H1 (cell line): ENCODE results near the gene LRP1. TPM values are rescaled to one million over a fixed set of nuclear protein-coding genes. Genes with fewer than 3 reads are reported as not detected.

Experiments
- CTCF ChIA-PET: fragments of 300-600 bp; sonication (Branson Sonifier 250); formaldehyde crosslinking; loops from one replicate; lab custom pipeline; 2021; ENCODE audit not compliant: partially characterized antibody; lab: Charles Lee
- POLR2A ChIA-PET: fragments of 300-600 bp; sonication (Branson Sonifier 250); formaldehyde crosslinking; loops from one replicate; lab custom pipeline; 2021; ENCODE audit warnings: inconsistent platforms; ENCODE audit not compliant: partially characterized antibody; lab: Charles Lee
- DNase-seq, 2 experiments: peaks; one replicate each; pipeline versions ENCODE4 v3.0.0 to v3.0.0-alpha.2; 2010 to 2022; ENCODE audit warnings: low spot score in 2 of 2, low read depth in 1 of 2, mixed read lengths in 1 of 2
- FAIRE-seq: peaks from 2 replicates; lab custom pipeline; 2011; peaks lifted over from hg19 to GRCh38; lab: Jason Lieb, UNC
- H2AFZ ChIP-seq: 2 replicates; pipeline ENCODE4 v1.8.1; 2012; ENCODE audit warnings: low read length, inconsistent platforms
- H2AK5ac ChIP-seq: 2 replicates; pipeline ENCODE4 v1.6.1; 2013; ENCODE audit warnings: low read depth, low read length
- H2BK120ac ChIP-seq: replicated peaks from 2 replicates; pipeline ENCODE3; 2013; ENCODE audit warnings: low read depth, low read length, inconsistent platforms
- H2BK12ac ChIP-seq: 2 replicates; pipeline ENCODE4 v1.6.1; 2013; ENCODE audit warnings: low read depth, low read length
- H2BK15ac ChIP-seq: 2 replicates; pipeline ENCODE4 v1.6.1; 2013; ENCODE audit warnings: low read length
- H2BK20ac ChIP-seq: 2 replicates; pipeline ENCODE4 v1.6.1; 2013; ENCODE audit warnings: low read length
- H2BK5ac ChIP-seq: 2 replicates; pipeline ENCODE4 v1.6.1; 2013; ENCODE audit warnings: low read depth, low read length
- H3K14ac ChIP-seq: 2 replicates; pipeline ENCODE4 v1.6.1; 2013; ENCODE audit warnings: inconsistent platforms; ENCODE audit not compliant: insufficient read length
- H3K18ac ChIP-seq: 2 replicates; pipeline ENCODE4 v1.6.1; 2013; ENCODE audit warnings: low read length; ENCODE audit errors: extremely low read depth
- H3K23ac ChIP-seq: 2 replicates; pipeline ENCODE4 v1.6.1; 2013; ENCODE audit warnings: inconsistent platforms; ENCODE audit not compliant: insufficient read length
- H3K23me2 ChIP-seq: 2 replicates; pipeline ENCODE4 v1.6.1; 2013; ENCODE audit warnings: low read depth, low read length
- H3K27ac ChIP-seq: 2 replicates; pipeline ENCODE4 v1.6.1; 2011; ENCODE audit warnings: low read depth, low read length, inconsistent platforms
- H3K27me3 ChIP-seq, 4 experiments: replicated peaks in 1 of 4; 1 replicate in 1 of 4; 2 replicates in 3 of 4; pipeline versions ENCODE4 v1.6.1 to v1.8.1; 2011 to 2013; ENCODE audit warnings: low read length in 3 of 4, mild to moderate bottlenecking in 3 of 4, inconsistent platforms in 2 of 4, mixed read lengths in 2 of 4, moderate library complexity in 1 of 4; ENCODE audit not compliant: control insufficient read depth in 3 of 4, insufficient read depth in 3 of 4; ENCODE audit errors: extremely low read depth in 1 of 4
- H3K36me3 ChIP-seq, 4 experiments: 2 replicates each; pipeline versions ENCODE4 v1.6.1 to v1.8.1; 2011 to 2013; ENCODE audit warnings: mild to moderate bottlenecking in 4 of 4, low read length in 3 of 4, moderate library complexity in 2 of 4, control low read depth in 1 of 4, inconsistent platforms in 1 of 4; ENCODE audit not compliant: insufficient read depth in 4 of 4, control insufficient read depth in 2 of 4
- H3K4ac ChIP-seq: replicated peaks from 2 replicates; pipeline ENCODE3; 2013; ENCODE audit warnings: low read length, low read depth, mixed read lengths, inconsistent platforms; ENCODE audit not compliant: insufficient read length
- H3K4me1 ChIP-seq, 4 experiments: replicated peaks in 1 of 4; 1 replicate in 1 of 4; 2 replicates in 3 of 4; pipeline versions ENCODE4 v1.6.1 to v1.8.1; 2011 to 2013; ENCODE audit warnings: low read length in 3 of 4, inconsistent platforms in 2 of 4, mixed read lengths in 1 of 4; ENCODE audit not compliant: insufficient read depth in 4 of 4, control insufficient read depth in 3 of 4
- H3K4me2 ChIP-seq, 2 experiments: 2 replicates each; pipeline versions ENCODE4 v1.6.1 to v1.8.1; 2011 to 2013; ENCODE audit warnings: low read depth in 2 of 2, low read length in 2 of 2, control low read depth in 1 of 2, inconsistent platforms in 1 of 2, mild to moderate bottlenecking in 1 of 2; ENCODE audit not compliant: insufficient read depth in 1 of 2
- H3K4me3 ChIP-seq, 4 experiments: fragments of 200-600, 300-600 bp in 1 of 4; sonication (generic), shearing (Covaris generic), sonication (Bioruptor Twin) in 1 of 4; 2 replicates each; pipeline versions ENCODE4 v1.5.1 to v1.8.1; 2011 to 2016; ENCODE audit warnings: low read length in 4 of 4, low read depth in 3 of 4, control low read depth in 2 of 4, inconsistent platforms in 2 of 4, mild to moderate bottlenecking in 2 of 4, mixed read lengths in 1 of 4, moderate library complexity in 1 of 4; ENCODE audit not compliant: insufficient read depth in 2 of 4; ENCODE audit errors: extremely low read depth in 1 of 4
- H3K56ac ChIP-seq: replicated peaks from 2 replicates; pipeline ENCODE3; 2013; ENCODE audit warnings: low read depth, mild to moderate bottlenecking, mixed read lengths, low read length, inconsistent platforms; ENCODE audit not compliant: insufficient read length
- H3K79me1 ChIP-seq: 2 replicates; pipeline ENCODE4 v1.6.1; 2013; ENCODE audit warnings: low read depth, low read length, control low read depth
- H3K79me2 ChIP-seq, 2 experiments: 2 replicates each; pipeline versions ENCODE4 v1.6.1 to v1.8.1; 2012 to 2013; ENCODE audit warnings: low read length in 2 of 2, mild to moderate bottlenecking in 2 of 2, inconsistent platforms in 1 of 2; ENCODE audit not compliant: insufficient read depth in 2 of 2, control insufficient read depth in 1 of 2
- H3K9ac ChIP-seq, 4 experiments: replicated peaks in 1 of 4; 1 replicate in 1 of 4; 2 replicates in 3 of 4; pipeline versions ENCODE4 v1.6.1 to v1.8.1; 2011 to 2013; ENCODE audit warnings: low read depth in 3 of 4, low read length in 3 of 4, control low read depth in 2 of 4, mild to moderate bottlenecking in 2 of 4, moderate library complexity in 2 of 4, inconsistent platforms in 1 of 4; ENCODE audit errors: extremely low read depth in 1 of 4
- H3K9me3 ChIP-seq, 2 experiments: 2 replicates each; pipeline versions ENCODE4 v1.6.1 to v1.8.1; 2012 to 2013; ENCODE audit warnings: mild to moderate bottlenecking in 2 of 2, moderate library complexity in 2 of 2, control low read depth in 1 of 2, inconsistent platforms in 1 of 2, low read depth in 1 of 2, low read length in 1 of 2, mixed read lengths in 1 of 2; ENCODE audit not compliant: insufficient read depth in 2 of 2
- H4K20me1 ChIP-seq, 2 experiments: replicated peaks in 1 of 2; 2 replicates each; pipeline versions ENCODE3 to v1.8.1; 2011 to 2013; ENCODE audit warnings: inconsistent platforms in 2 of 2, low read length in 2 of 2, mild to moderate bottlenecking in 1 of 2; ENCODE audit not compliant: insufficient read depth in 2 of 2, control insufficient read depth in 1 of 2
- H4K5ac ChIP-seq: 2 replicates; pipeline ENCODE4 v1.6.1; 2013; ENCODE audit warnings: low read length, low read depth, mixed read lengths, inconsistent platforms; ENCODE audit not compliant: insufficient read length
- H4K8ac ChIP-seq: 2 replicates; pipeline ENCODE4 v1.8.0; 2013; ENCODE audit warnings: mild to moderate bottlenecking, moderate library complexity, low read length, inconsistent platforms; ENCODE audit not compliant: insufficient read depth; ENCODE audit errors: extremely low read depth
- H4K91ac ChIP-seq: replicated peaks from 2 replicates; pipeline ENCODE3; 2013; ENCODE audit warnings: low read length, mixed read lengths, inconsistent platforms; ENCODE audit not compliant: insufficient read length
- PHF8 ChIP-seq: fragments of 200-600 bp; sonication (generic); conservative IDR thresholded peaks from 2 replicates; pipeline ENCODE4 v1.7.1; 2012; ENCODE audit warnings: low read depth, mild to moderate bottlenecking, inconsistent platforms, low read length, moderate library complexity
- SIN3A ChIP-seq, 2 experiments: IDR thresholded peaks in 1 of 2; conservative IDR thresholded peaks in 1 of 2; 2 replicates each; pipeline ENCODE4 v1.6.1; 2011 to 2012; ENCODE audit warnings: low read length in 2 of 2, improper control_type of control experiment in 1 of 2, low read depth in 1 of 2, mild to moderate bottlenecking in 1 of 2
- TBP ChIP-seq: IDR thresholded peaks from 2 replicates; pipeline ENCODE4 v1.6.1; 2011; ENCODE audit warnings: low read depth, low read length, improper control_type of control experiment
- WGBS, 2 experiments: shearing (Covaris generic) in 1 of 2; methylation state at CpG; one replicate each; pipeline versions ENCODE4 v1.1.6 to v1.1.7; 2013 to 2015; ENCODE audit warnings: low lambda C conversion rate in 2 of 2, mixed read lengths in 2 of 2, inconsistent platforms in 1 of 2, low coverage in 1 of 2, missing lambda C conversion rate in 1 of 2; ENCODE audit not compliant: insufficient replicate concordance in 2 of 2, insufficient coverage in 1 of 2, insufficient read length in 1 of 2; ENCODE audit errors: extremely low coverage in 1 of 2, missing lambda C conversion rate in 1 of 2; 5-methylcytosine and 5-hydroxymethylcytosine counted together
- polyA plus RNA-seq, 7 experiments: library from polyadenylated mRNA; depleted of rRNA in 3 of 7; stranded (reverse) in 5 of 7; unstranded in 2 of 7; fragments of >200 nt in 5 of 7; fragments of 200-250 nt in 2 of 7; gene quantifications; 1 replicate in 5 of 7; 2 replicates in 1 of 7; 4 replicates in 1 of 7; pipeline versions ENCODE4 v1.2.1 to v1.2.3, GENCODE V29; 2011 to 2013; ENCODE audit warnings: missing spikeins in 2 of 7, mixed read lengths in 2 of 7
- total RNA-seq: library from RNA; stranded (reverse); fragmentation: NEBNext Ultra II Directional; extraction: Animal tissue kit (Norgen Biotek cat#: 25700); gene quantifications from 2 replicates; pipeline ENCODE4 v1.2.1, GENCODE V29; 2021

Gene LRP1
- total and polyA plus RNA-seq, 2 of the 8 experiments (the other 6 are each of a cell fraction or from before 2014, with no cell fraction given), result 35.3 to 92.5 TPM

DNA sequence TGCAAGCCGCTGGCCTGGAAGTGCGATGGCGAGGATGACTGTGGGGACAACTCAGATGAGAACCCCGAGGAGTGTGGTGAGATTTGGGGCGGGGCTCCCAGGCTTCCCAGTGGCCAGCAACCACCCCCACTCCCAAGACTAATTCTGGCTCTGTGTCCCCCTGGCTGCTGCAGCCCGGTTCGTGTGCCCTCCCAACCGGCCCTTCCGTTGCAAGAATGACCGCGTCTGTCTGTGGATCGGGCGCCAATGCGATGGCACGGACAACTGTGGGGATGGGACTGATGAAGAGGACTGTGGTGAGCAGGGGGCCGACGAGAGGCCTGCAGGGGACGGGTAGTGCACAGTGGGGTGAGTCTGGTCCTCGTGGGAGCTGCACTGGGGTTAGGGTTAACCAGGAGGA, 76.2 kb downstream of the LRP1 start:
- Histone ChIP-seq H3K4me2 (no peak overlapping the region), H3K14ac (no peak overlapping the region), H3K4ac (no peak overlapping the region), H4K91ac (no peak overlapping the region), H2AFZ (no peak overlapping the region), H2BK15ac (no peak overlapping the region), H4K5ac (no peak overlapping the region), H3K56ac (no peak overlapping the region), H3K4me1 (no peaks in the 10 kb centered on the region), H3K23me2 (no peaks in the 10 kb centered on the region), H4K8ac (peak overlapping the region; percentile 68; the same call in 1 of the 2 replicates), H3K4me3 (no peak overlapping the region), H3K79me2 (no peaks in the 10 kb centered on the region), H3K18ac (no peak overlapping the region), H2BK12ac (no peak overlapping the region), H3K27ac (no peak overlapping the region), H2BK120ac (no peak overlapping the region), H3K9ac (no peak overlapping the region), H4K20me1 (peaks cover 10 to 22% of the 10 kb centered on the region in 2 experiments), H3K36me3 (peaks cover 32 to 86% (median 71%) of the 10 kb centered on the region in 4 experiments), H2BK5ac (no peak overlapping the region; the same call in 1 of the 2 replicates), H3K9me3 (no peaks in the 10 kb centered on the region), H3K79me1 (no peaks in the 10 kb centered on the region; the same call in 1 of the 2 replicates), H3K27me3 (no peaks in the 10 kb centered on the region), H2AK5ac (no peak overlapping the region), H2BK20ac (no peak overlapping the region), H3K23ac (no peak overlapping the region)
- WGBS, 2 experiments, result 91% methylated on average over 19 of the region's 19 CpGs; no CpG with 5 or more reads in 1 of the 2 experiments
- POLR2A ChIA-PET, result interaction anchor here (3.5 kb wide), 1 partner anchor 10 kb away, joined by 7 read pairs; no protein-coding TSS in a partner anchor
- TF ChIP-seq TBP (no peak), PHF8 (no peak), SIN3A (conservative IDR thresholded peaks at IDR 0.05 in 1 of 2, IDR thresholded peaks at IDR 0.05 in 1 of 2; ENCODE audit: low read depth in 1 of 2, low read length in 2 of 2) (no peak)
- DNase-seq (no peak), FAIRE-seq (no peak)
- CTCF ChIA-PET, result no interaction called here
